ENCODE results near the gene ZBTB33.

Gene ZBTB33

GRCh38 chrX:120250522-120251271 is at the start of gene ZBTB33:
Gene ZBTB33, plus strand, starts transcription at chrX:120250812. Its CDS starts 2,604 bp downstream, at chrX:120253416.
- H3K4me1 ChIP-seq (ENCODE audit: control insufficient read depth in 1 of 2, insufficient read depth in 1 of 2, low read depth in 1 of 2, low read length in 1 of 2) = peaks cover 3 to 4% of the 10 kb centered on the region in 2 experiments
- H3K27ac ChIP-seq = peak within 1 kb of the TSS; percentile 91
- H3K36me3 ChIP-seq = peaks cover 21% of the 10 kb centered on the region
- no peaks in the 10 kb centered on the region for H3K9me3 ChIP-seq
- peak; percentile 63 for TF ChIP-seq CTCF (IDR thresholded peaks at IDR 0.05)
- peak within 1 kb of the TSS; percentile 63 to 65 for H3K4me3 ChIP-seq (ENCODE audit: low read depth in 1 of 2, low read length in 1 of 2)
- no peaks in the 10 kb centered on the region for H3K27me3 ChIP-seq

- no peak for TF ChIP-seq CTCF (IDR thresholded peaks at IDR 0.05)
- H3K4me1 ChIP-seq (ENCODE audit: control insufficient read depth in 1 of 2, insufficient read depth in 1 of 2, low read depth in 1 of 2, low read length in 1 of 2) = peaks cover 3 to 4% of the 10 kb centered on the region in 2 experiments
- no peak overlapping the region for H3K4me3 ChIP-seq (ENCODE audit: low read depth in 1 of 2, low read length in 1 of 2)
- H3K36me3 ChIP-seq = no peaks in the 10 kb centered on the region
- no peak overlapping the region for H3K27ac ChIP-seq
- no peaks in the 10 kb centered on the region for H3K9me3 ChIP-seq
- H3K27me3 ChIP-seq = no peaks in the 10 kb centered on the region
These were observed 49.8 kb upstream of the ZBTB33 start for GRCh38 chrX:120200851-120201250.

- no peaks in the 10 kb centered on the region for H3K36me3 ChIP-seq
- no peak overlapping the region for H3K4me3 ChIP-seq (ENCODE audit: low read depth in 1 of 2, low read length in 1 of 2)
- no peaks in the 10 kb centered on the region for H3K27me3 ChIP-seq
- H3K9me3 ChIP-seq = no peaks in the 10 kb centered on the region
- TF ChIP-seq CTCF (IDR thresholded peaks at IDR 0.05) = no peak
- no peak overlapping the region for H3K27ac ChIP-seq
- H3K4me1 ChIP-seq (ENCODE audit: control insufficient read depth in 1 of 2, insufficient read depth in 1 of 2, low read depth in 1 of 2, low read length in 1 of 2) = no peaks in the 10 kb centered on the region
These were observed 44.5 kb upstream of the ZBTB33 start for GRCh38 chrX:120205816-120206753.

GRCh38 chrX:120207009-120207605 is 43.5 kb upstream of the ZBTB33 start:
- Histone ChIP-seq H3K9me3 (no peaks in the 10 kb centered on the region), H3K27me3 (no peaks in the 10 kb centered on the region), H3K27ac (no peak overlapping the region), H3K4me3 (ENCODE audit: low read depth in 1 of 2, low read length in 1 of 2) (no peak overlapping the region), H3K36me3 (no peaks in the 10 kb centered on the region), H3K4me1 (ENCODE audit: control insufficient read depth in 1 of 2, insufficient read depth in 1 of 2, low read depth in 1 of 2, low read length in 1 of 2) (no peaks in the 10 kb centered on the region)
- no peak for TF ChIP-seq CTCF (IDR thresholded peaks at IDR 0.05)

- Histone ChIP-seq H3K36me3 (no peaks in the 10 kb centered on the region), H3K4me3 (ENCODE audit: low read depth in 1 of 2, low read length in 1 of 2) (no peak overlapping the region), H3K27me3 (no peaks in the 10 kb centered on the region), H3K9me3 (no peaks in the 10 kb centered on the region), H3K4me1 (ENCODE audit: control insufficient read depth in 1 of 2, insufficient read depth in 1 of 2, low read depth in 1 of 2, low read length in 1 of 2) (no peaks in the 10 kb centered on the region), H3K27ac (no peak overlapping the region)
- TF ChIP-seq CTCF (IDR thresholded peaks at IDR 0.05) = peak; percentile 44
These were observed 37.0 kb upstream of the ZBTB33 start for GRCh38 chrX:120213438-120214265.
